Breast epithelium (tissue), 4 donors: Measurements from ENCODE around the gene GTPBP1. TPM values are rescaled to one million over a fixed set of nuclear protein-coding genes. Genes with fewer than 3 reads are reported as not detected.
A peak's percentile ranks its signal among the peaks of the same experiment; 100 is the strongest.

ENCODE experiments used
- DNase-seq, 2 donors: peaks; one replicate each; pipeline ENCODE4 v3.0.0-alpha.2; 2019; ENCODE audit warnings: low spot score in 2 of 2
- H3K27ac ChIP-seq, 2 donors: fragments of 200-600 bp; sonication (generic) in 1 of 2; one replicate each; pipeline ENCODE4 v1.5.1; 2016 to 2019; ENCODE audit warnings: mild to moderate bottlenecking in 1 of 2
- H3K27me3 ChIP-seq, 2 donors: fragments of 200-600 bp; sonication (generic) in 1 of 2; one replicate each; pipeline versions ENCODE4 v1.5.1 to v1.6.0; 2017 to 2019; ENCODE audit warnings: control low read depth in 1 of 2, mild to moderate bottlenecking in 1 of 2
- H3K36me3 ChIP-seq: fragments of 200-600 bp; one replicate; pipeline ENCODE4 v1.5.1; 2019
- H3K4me1 ChIP-seq, 2 donors: fragments of 200-600 bp; sonication (generic); one replicate each; pipeline ENCODE4 v1.5.1; 2016 to 2019; ENCODE audit warnings: control low read depth in 1 of 2
- H3K4me3 ChIP-seq, 3 donors: fragments of 200-600 bp; sonication (generic); 1 replicate in 2 of 3; 2 replicates in 1 of 3; pipeline ENCODE4 v1.5.1; 2016 to 2019; ENCODE audit warnings: mild to moderate bottlenecking in 3 of 3, moderate library complexity in 2 of 3
- H3K9me3 ChIP-seq, 2 donors: fragments of 200-600 bp; sonication (generic) in 1 of 2; one replicate each; pipeline ENCODE4 v1.5.1; 2016 to 2019; ENCODE audit warnings: control low read depth in 1 of 2
- POLR2A ChIP-seq: fragments of 450-650 bp; IDR thresholded peaks from one replicate; pipeline ENCODE4 v1.6.1; 2016; ENCODE audit warnings: antibody characterized with exemption, mild to moderate bottlenecking, moderate library complexity
- POLR2AphosphoS5 ChIP-seq, 3 donors: sonication (generic); formaldehyde crosslinking; IDR thresholded peaks; one replicate each; pipeline ENCODE4 v1.6.1; 2017; ENCODE audit warnings: antibody characterized with exemption in 3 of 3
- intact Hi-C: fragments of 100-400 bp; cut with DNase I; formaldehyde crosslinking; loops from one replicate; pipeline ENCODE4 v1.15.1; 2023; ENCODE audit warnings: low total_unique reads
- total RNA-seq, 3 donors: library from RNA; depleted of rRNA; stranded (reverse); fragments of >200 nt; gene quantifications; one replicate each; pipeline ENCODE4 v1.1.0, GENCODE V29; 2016
- TF ChIP-seq, protein P1 (sequence below), 3 donors: fragments of 450-650 bp; IDR thresholded peaks; one replicate each; pipeline ENCODE4 v1.5.1; 2016 to 2017; ENCODE audit warnings: antibody characterized with exemption in 3 of 3, mild to moderate bottlenecking in 3 of 3, moderate library complexity in 3 of 3

GTPBP1 gene
- total RNA-seq, 3 donors from 2014 or later = 32.3 to 58.7 (median 56.9) TPM

DNA sequence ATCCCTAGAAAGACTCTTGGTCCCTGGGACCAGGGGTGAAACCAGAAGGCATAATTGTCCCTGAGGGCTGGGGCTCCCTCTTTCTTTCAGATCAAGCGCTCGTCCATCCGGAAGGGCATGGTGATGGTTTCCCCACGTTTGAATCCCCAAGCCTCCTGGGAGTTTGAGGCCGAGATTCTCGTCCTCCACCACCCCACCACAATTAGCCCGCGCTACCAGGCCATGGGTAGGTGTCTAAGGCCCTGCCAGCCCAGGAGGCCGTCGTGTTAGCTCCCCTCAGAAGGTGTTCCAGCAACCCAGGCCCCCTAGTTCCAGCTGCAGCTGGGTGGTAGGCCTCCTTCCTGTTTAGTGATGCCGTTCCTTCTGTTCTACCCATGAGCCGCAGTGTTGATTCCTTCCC lies 21.4 kb downstream of the GTPBP1 start:
- H3K36me3 ChIP-seq = peaks cover 18% of the 10 kb centered on the region
- no peak for TF ChIP-seq POLR2A
- TF ChIP-seq, protein P1, sequence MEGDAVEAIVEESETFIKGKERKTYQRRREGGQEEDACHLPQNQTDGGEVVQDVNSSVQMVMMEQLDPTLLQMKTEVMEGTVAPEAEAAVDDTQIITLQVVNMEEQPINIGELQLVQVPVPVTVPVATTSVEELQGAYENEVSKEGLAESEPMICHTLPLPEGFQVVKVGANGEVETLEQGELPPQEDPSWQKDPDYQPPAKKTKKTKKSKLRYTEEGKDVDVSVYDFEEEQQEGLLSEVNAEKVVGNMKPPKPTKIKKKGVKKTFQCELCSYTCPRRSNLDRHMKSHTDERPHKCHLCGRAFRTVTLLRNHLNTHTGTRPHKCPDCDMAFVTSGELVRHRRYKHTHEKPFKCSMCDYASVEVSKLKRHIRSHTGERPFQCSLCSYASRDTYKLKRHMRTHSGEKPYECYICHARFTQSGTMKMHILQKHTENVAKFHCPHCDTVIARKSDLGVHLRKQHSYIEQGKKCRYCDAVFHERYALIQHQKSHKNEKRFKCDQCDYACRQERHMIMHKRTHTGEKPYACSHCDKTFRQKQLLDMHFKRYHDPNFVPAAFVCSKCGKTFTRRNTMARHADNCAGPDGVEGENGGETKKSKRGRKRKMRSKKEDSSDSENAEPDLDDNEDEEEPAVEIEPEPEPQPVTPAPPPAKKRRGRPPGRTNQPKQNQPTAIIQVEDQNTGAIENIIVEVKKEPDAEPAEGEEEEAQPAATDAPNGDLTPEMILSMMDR (IDR thresholded peaks at IDR 0.05) = no peak
- TF ChIP-seq POLR2AphosphoS5 (IDR thresholded peaks at IDR 0.05) = no peak
- intact Hi-C loops = no loop called here
- H3K4me3 ChIP-seq = no peak overlapping the region
- no peaks in the 10 kb centered on the region for H3K27me3 ChIP-seq
- peaks cover 5 to 6% of the 10 kb centered on the region in 2 donors for H3K4me1 ChIP-seq
- H3K9me3 ChIP-seq = no peaks in the 10 kb centered on the region
- no peak overlapping the region for H3K27ac ChIP-seq
- DNase-seq = peak in 1 of 2 donors; percentile 19

DNA sequence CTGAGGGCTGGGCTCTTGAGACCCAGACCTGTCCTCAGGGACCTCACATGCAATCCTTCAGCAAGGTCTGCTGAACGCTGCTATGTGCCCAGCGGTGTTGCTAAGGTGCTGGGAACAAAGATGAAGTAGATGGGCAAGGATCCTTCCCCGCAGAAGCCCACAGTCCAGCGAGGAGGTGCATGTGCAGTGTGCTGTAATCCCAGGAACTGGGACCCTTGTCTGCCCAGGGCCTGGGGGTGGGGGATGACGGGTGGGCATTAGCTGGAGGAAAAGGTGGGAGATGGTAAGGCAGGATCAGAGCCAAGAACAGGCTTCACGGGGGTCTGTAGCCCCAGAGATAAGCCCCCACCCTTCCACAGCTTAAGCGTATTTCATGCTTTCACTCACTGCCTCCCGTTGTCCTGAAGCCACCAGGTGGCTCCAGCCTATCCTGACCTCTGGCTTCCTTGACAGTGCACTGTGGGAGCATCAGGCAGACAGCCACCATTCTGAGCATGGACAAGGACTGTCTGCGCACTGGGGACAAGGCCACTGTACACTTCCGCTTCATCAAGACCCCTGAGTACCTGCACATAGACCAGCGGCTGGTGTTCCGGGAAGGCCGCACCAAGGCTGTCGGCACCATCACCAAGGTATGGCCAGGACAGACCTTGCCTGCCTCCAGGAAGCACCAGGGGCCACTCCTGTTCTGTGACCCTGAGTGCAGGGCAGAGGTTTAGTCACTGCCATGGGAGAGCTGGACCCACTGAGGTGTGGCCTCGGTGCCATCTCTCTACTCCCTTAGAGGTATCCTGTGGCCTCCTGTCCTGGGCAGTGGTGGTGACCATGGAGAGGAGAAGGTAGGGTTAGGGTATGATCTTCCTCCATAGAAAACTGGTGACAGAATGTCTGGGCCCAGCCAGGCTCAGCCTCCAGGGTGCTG lies 22.0 kb downstream of the GTPBP1 start:
- H3K9me3 ChIP-seq = no peaks in the 10 kb centered on the region
- DNase-seq = peak in 1 of 2 donors; percentile 19
- peak overlapping the region in 1 of 2 donors; percentile 40 for H3K27ac ChIP-seq
- H3K27me3 ChIP-seq = no peaks in the 10 kb centered on the region
- H3K4me3 ChIP-seq = no peak overlapping the region
- intact Hi-C loops = no loop called here
- TF ChIP-seq, protein P1 (IDR thresholded peaks at IDR 0.05) = no peak
- TF ChIP-seq POLR2AphosphoS5 (IDR thresholded peaks at IDR 0.05) = no peak
- no peak for TF ChIP-seq POLR2A
- peaks cover 7 to 11% of the 10 kb centered on the region in 2 donors for H3K4me1 ChIP-seq
- H3K36me3 ChIP-seq = peaks cover 18% of the 10 kb centered on the region

DNA sequence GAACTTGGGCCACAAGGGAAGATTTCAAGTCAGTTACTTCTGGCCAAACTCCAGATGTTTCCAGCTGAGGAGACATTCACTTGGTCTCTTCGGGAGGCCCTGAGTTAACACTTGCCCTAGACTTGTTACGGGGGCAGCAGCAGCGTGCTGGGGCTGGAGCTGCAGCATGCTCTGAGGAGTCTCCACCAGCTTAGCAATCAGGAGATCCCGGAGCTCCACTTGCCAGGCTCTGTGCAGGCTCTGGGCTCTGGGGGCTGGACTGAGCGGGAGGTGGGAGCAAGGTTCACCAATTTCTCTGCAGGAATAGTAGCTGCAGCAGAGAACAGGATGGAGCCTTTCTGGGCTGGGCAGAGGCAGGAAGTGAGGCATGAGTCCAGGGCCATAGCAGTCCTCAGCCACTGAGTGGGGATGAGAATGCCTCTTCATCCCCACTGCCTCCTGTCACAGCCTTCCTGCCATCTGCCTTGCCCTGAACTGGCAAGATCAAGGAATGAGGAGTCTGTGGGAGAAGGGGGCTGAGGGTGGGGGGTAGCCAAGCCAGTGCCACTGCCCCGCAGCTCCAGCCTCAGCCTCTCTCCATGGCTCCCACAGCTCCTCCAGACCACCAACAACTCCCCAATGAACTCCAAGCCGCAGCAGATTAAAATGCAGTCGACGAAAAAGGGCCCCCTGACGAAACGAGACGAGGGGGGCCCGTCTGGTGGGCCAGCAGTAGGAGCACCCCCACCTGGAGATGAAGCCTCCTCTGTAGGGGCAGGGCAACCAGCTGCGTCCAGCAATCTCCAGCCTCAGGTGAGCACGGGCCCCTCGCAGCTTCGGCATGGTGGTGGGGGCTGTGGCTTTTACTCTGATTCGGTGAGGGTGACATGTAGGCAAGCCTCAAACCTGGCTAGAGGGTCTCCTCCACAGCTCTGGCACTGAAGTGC lies 23.4 kb downstream of the GTPBP1 start:
- no peak overlapping the region for H3K27ac ChIP-seq
- peaks cover 12 to 20% of the 10 kb centered on the region in 2 donors for H3K4me1 ChIP-seq
- peaks cover 18% of the 10 kb centered on the region for H3K36me3 ChIP-seq
- H3K4me3 ChIP-seq = no peak overlapping the region
- DNase-seq = no peak
- intact Hi-C loops = no loop called here
- no peaks in the 10 kb centered on the region for H3K27me3 ChIP-seq
- TF ChIP-seq, protein P1 (IDR thresholded peaks at IDR 0.05) = no peak
- no peak for TF ChIP-seq POLR2A
- TF ChIP-seq POLR2AphosphoS5 (IDR thresholded peaks at IDR 0.05) = no peak
- H3K9me3 ChIP-seq = no peaks in the 10 kb centered on the region

DNA sequence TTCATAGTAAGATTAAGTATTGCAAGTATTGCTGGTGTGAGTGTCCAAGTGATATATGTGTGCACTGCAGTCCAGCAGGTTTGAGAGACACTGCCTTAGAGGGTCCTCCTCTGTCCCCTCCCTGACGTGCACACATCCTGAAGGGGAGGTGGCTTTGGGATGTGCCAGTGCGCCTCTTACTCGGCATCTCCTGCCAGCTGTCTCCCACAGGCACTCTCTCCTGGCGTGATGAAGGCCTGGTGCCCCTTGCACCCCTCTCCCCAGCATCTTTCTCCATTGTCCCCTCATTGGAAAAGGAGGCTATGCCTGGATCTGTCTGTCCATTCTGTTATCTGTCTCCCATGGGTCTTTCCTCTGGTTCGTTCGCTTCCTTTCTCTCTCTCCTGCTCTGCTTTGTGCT lies 24.2 kb downstream of the GTPBP1 start:
- Histone ChIP-seq H3K4me3 (no peak overlapping the region), H3K36me3 (peaks cover 18% of the 10 kb centered on the region), H3K9me3 (no peaks in the 10 kb centered on the region), H3K27me3 (no peaks in the 10 kb centered on the region), H3K4me1 (peaks cover 12 to 20% of the 10 kb centered on the region in 2 donors), H3K27ac (no peak overlapping the region)
- DNase-seq = no peak
- intact Hi-C loops = loop anchor here (5.0 kb wide), 1 partner anchor 562 kb away; no protein-coding TSS in a partner anchor
- TF ChIP-seq POLR2AphosphoS5 (IDR thresholded peaks at IDR 0.05) = no peak
- TF ChIP-seq POLR2A = no peak
- TF ChIP-seq, protein P1 (IDR thresholded peaks at IDR 0.05) = no peak
